ENCODE measurements around the gene MCF2L2.
A peak's percentile ranks its signal among the peaks of the same experiment; 100 is the strongest.
"Not testable (repeated sequence)": the region's sequence is repeated elsewhere in the genome, so short reads cannot be mapped to it uniquely, and the experiment has no call there.

Gene MCF2L2

DNA sequence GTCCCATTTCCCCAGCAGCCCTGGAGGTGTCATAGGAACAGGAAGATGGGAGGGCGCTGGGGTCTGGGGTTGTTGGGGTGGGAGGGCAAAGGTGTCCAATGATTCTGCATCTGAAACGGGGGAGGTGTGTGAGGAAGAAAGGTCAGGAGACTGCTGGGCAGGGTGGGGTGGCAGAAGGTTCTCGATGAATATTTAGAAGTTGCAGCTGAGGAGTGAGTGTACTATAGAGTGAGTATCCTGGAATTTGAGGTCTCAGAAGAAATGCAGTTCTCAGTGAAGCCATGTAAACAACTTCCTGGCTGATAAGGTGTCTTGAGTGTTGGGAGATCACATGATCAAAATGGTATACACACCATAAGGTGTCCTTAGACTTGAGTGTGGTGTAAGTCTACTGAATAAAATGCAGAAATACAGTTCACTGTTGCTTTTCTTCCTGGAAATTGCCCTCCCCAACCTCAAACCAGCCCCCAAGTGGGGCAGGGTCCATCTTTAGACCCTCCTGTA, 165.5 kb downstream of the MCF2L2 start:
- DNase-seq = no peak

DNA sequence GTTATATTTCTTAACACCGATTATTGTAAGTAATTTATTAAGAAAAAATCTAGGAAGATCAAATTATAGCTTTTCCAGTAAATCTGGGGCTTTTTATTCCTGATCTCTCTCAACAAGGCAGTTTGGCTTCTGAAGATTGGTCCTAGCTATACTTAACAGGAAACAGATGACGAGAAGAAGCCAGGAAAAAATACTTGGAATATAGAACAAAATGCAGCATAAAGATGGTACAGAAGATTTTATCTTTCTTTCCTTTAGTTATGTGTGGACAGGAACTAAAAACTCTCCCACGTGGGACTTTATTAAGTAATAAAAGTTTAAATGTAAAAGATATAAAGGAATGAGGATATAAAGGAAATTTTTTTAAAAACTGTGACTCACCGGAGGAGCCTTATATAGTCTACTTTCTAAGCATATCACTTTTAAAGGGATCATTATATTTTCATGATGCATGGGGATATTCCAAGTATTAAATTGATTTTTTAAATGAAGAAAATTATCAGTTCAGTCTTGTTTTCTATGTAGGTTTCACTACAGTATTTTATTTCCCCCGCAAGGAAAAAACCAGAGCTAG, 167.2 kb downstream of the MCF2L2 start:
- DNase-seq = no peak

- peak; percentile 39 for DNase-seq
Observed at GRCh38 chr3:183260167-183260904, 168.1 kb downstream of the MCF2L2 start.

- no peak for DNase-seq
Observed at GRCh38 chr3:183259621-183260020, 168.8 kb downstream of the MCF2L2 start.

- DNase-seq = no peak
Observed at GRCh38 chr3:183259087-183259486, 169.3 kb downstream of the MCF2L2 start.

GRCh38 chr3:183255348-183255730, 173.1 kb downstream of the MCF2L2 start:
- peak; percentile 52 for DNase-seq

GRCh38 chr3:183254487-183255347, 173.7 kb downstream of the MCF2L2 start:
- peak; percentile 57 for DNase-seq

GRCh38 chr3:183253528-183254486, 174.6 kb downstream of the MCF2L2 start:
- DNase-seq = peak; percentile 26

DNA sequence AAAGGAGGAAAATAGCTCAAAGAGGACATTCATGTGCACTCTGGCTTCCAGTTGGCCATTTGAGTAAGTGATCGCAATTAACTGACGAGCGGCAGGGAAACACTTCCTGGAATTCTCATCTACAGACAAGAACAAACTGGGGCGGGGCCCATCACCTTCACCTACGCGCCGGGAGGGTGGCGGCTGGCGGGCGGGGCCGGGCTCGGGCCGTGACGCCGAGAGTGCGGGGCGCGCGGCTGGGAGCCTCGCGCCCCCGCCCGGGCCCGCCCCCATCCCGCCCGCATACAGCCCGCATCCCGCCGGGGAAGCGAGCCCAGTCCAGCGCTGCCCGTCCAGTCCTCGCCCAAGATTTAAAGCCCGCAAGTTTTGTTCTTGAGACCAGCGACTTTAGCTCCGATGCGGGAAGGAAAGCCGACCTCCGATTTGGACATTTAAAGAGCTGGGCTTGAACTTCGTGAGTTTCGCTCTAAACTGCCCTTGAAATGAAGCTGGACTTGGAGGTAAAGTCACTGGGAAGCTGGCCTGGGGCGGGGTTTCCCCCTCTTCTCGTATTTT, 175.4 kb downstream of the MCF2L2 start, which contains the start of gene B3GNT5:
Gene B3GNT5, plus strand, starts transcription at position 281 of the 555 bp plus-strand sequence. CDS start 16,546 bp downstream, outside the sequence.
- DNase-seq = peak; percentile 63

DNA sequence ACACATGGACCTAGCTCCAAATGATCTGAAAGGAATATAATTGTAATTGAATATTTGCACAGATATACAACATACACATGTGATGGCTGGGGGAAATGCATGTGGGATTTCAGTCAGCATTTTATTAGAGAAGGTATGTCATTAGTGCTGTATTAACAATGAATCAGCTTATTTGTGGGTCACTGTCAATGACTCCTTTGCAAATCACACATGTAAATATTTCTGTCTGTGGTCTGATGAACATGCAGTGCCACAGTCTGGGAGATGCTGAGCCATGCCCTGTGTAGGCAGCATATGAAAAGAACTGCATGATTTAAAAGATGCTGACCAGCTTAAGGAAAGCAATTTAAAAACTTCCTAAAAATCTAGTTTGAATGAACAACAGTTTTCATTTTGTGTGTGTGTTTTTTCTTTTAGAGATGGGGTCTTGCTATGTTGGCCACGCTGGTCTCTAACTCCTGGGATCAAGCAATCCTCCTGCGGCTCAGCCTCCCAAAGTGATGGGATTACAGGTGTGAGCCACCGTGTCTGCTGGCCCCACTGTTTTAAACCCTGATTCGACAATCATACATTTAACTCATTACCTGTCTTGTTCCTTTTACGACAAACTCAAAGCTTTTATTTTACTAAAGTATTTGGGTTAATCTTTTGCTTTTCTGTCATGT, 176.2 kb downstream of the MCF2L2 start:
- DNase-seq = no peak

GRCh38 chr3:183249006-183249718, 179.3 kb downstream of the MCF2L2 start:
- no peak for DNase-seq

GRCh38 chr3:183247011-183247589, 181.3 kb downstream of the MCF2L2 start:
- DNase-seq = no peak

- no peak for DNase-seq
Observed at GRCh38 chr3:183244981-183245476, 183.4 kb downstream of the MCF2L2 start.

- no peak for DNase-seq
Observed at GRCh38 chr3:183244219-183244618, 184.2 kb downstream of the MCF2L2 start.

DNA sequence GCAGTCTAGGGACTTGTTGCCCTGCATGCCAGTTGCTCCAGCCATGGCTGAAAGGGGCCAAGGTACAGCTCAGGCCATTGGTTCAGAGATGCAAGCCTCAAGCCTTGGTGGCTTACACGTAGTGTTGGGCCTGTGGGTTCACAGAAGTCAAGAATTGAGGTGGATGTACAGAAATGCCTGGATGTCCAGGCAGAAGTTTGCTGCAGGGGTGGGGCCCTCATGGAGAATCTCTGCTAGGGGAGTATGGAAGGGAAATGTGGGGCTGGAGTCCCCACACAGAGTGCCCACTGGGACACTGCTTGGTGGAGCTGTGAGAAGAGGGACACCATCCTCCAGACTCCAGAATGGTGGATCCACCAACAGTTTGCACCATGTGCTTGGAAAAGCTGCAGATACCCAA, 186.0 kb downstream of the MCF2L2 start:
- no peak for DNase-seq

- no peak for DNase-seq
Observed at GRCh38 chr3:183239046-183239445, 189.4 kb downstream of the MCF2L2 start.

DNA sequence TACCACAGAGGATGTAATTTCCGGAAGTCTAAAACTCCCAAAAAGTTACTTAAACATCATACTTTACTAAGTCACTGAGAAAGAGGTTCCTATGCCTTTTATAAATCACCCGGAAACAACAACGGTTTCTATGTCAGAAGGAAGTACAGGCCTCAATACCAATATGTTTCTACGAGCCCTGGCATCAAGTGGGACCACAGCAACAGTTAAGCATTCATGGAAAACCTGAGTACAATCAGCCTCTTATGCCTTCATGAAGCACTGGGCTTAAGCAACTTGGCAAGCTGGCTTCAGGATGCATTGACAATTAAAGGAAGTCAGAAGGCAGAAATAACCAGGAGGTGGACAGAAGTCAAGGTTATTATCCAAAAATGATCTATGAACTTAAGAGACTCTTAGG, 194.5 kb downstream of the MCF2L2 start:
- no peak for DNase-seq

DNA sequence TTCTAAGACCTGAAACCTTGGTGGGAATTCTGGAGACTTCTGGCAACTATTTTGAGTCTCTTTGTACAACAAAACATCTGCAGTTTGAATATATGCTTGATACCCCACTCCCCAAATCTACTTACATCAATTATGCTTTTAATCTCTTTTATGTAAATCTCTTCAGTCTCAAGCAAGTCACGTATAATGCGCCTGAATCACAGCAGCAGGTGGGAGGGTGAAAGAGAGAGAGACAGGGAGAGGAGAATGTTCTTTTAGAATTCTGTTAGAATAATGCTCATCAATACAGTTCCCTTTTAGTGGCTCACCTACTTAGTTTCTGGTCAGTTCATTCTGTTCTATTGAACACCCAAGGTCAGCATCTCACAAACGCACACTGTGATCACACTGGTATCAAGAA, 197.6 kb downstream of the MCF2L2 start:
- no peak for DNase-seq

- DNase-seq = not testable (repeated sequence)
Observed at GRCh38 chr3:183230251-183230650, 198.2 kb downstream of the MCF2L2 start.

DNA sequence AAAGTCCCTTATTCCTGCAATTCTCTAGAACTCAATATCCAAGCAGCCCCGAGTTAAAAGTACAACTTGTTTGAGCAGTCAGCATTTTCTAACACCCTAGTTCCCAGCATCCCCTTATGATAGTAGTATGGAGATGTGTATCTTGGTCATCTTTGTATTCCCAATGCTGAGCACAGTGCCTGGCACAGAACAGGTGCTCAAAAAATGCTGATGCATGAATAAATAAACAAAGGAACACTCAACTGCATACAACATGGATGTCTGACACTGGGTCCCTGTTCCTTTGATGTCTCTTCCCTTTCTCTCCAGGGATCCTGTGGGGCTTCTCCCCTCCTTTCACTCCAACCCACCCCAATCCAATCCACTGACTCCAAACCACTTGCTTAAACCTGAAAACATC, 199.2 kb downstream of the MCF2L2 start:
- DNase-seq = no peak
